IMR-90 (cell line): ENCODE measurements around the gene RABL2A.
A peak's percentile ranks its signal among the peaks of the same experiment; 100 is the strongest.
"Not testable (repeated sequence)": the region's sequence is repeated elsewhere in the genome, so short reads cannot be mapped to it uniquely, and the experiment has no call there.

Experiments
- CEBPB ChIP-seq: IDR thresholded peaks from 2 replicates; pipeline ENCODE4 v1.6.1; 2012; ENCODE audit warnings: low read depth, low read length, improper control_type of control experiment
- CHD1 ChIP-seq: IDR thresholded peaks from 2 replicates; pipeline ENCODE4 v1.6.1; 2012; ENCODE audit warnings: low read depth, low read length, improper control_type of control experiment
- CTCF ChIP-seq: conservative IDR thresholded peaks from 2 replicates; pipeline ENCODE4 v1.5.1; 2012; ENCODE audit warnings: mild to moderate bottlenecking, low read depth, low read length, improper control_type of control experiment
- FOS ChIP-seq: fragments of 150-350 bp; IDR thresholded peaks from 2 replicates; pipeline ENCODE4 v1.6.1; 2016; ENCODE audit warnings: low read depth, low read length
- MAFK ChIP-seq: IDR thresholded peaks from 2 replicates; pipeline ENCODE4 v1.6.1; 2012; ENCODE audit warnings: low read depth, low read length, improper control_type of control experiment
- MAZ ChIP-seq: IDR thresholded peaks from 2 replicates; pipeline ENCODE4 v1.6.1; 2012; ENCODE audit warnings: low read depth, mild to moderate bottlenecking, low read length, improper control_type of control experiment, moderate library complexity, borderline replicate concordance
- NFE2L2 ChIP-seq: fragments of 150-350 bp; IDR thresholded peaks from 2 replicates; pipeline ENCODE4 v1.6.1; 2016; ENCODE audit warnings: low read depth, mild to moderate bottlenecking, low read length
- POLR2A ChIP-seq: IDR thresholded peaks from 2 replicates; pipeline ENCODE4 v1.6.1; 2012; ENCODE audit warnings: mild to moderate bottlenecking, low read depth, low read length
- RAD21 ChIP-seq: IDR thresholded peaks from 2 replicates; pipeline ENCODE4 v1.6.1; 2012; ENCODE audit warnings: low read length, improper control_type of control experiment
- RFX5 ChIP-seq: IDR thresholded peaks from 2 replicates; pipeline ENCODE4 v1.8.0; 2012; ENCODE audit warnings: low read depth, mild to moderate bottlenecking, low read length, moderate library complexity
- USF2 ChIP-seq: fragments of 150-350 bp; IDR thresholded peaks from 2 replicates; pipeline ENCODE4 v1.6.1; 2017; ENCODE audit warnings: mild to moderate bottlenecking, antibody characterized with exemption, low read length, low read depth

GRCh38 chr2:113578508-113578907 lies 48.6 kb upstream of the RABL2A start:
- TF ChIP-seq CTCF, RFX5, MAFK, RAD21, FOS, POLR2A, CHD1, MAZ, NFE2L2, CEBPB: not testable (repeated sequence)
- TF ChIP-seq USF2: peak; percentile 60
